IPS DF 4.7 (cell line): ENCODE data around the gene PDE4A.
"Not testable (repeated sequence)": the region's sequence is repeated elsewhere in the genome, so short reads cannot be mapped to it uniquely, and the experiment has no call there.

Source experiments
- DNase-seq: peaks from one replicate; pipeline ENCODE4 v3.0.0-alpha.2; 2013; ENCODE audit warnings: low spot score; ENCODE audit errors: extremely low read depth

The PDE4A gene

GRCh38 chr19:10420444-10421239 is at the start of gene PDE4A:
PDE4A (plus strand) TSS chr19:10420538; CDS start chr19:10420765, 227 bp downstream.
- no peak for DNase-seq

- DNase-seq: no peak
These were observed 47.6 kb upstream of the PDE4A start for GRCh38 chr19:10372690-10373089.

- no peak for DNase-seq
These were observed 45.4 kb upstream of the PDE4A start for GRCh38 chr19:10374931-10375330.

- DNase-seq: not testable (repeated sequence)
These were observed 43.1 kb upstream of the PDE4A start for GRCh38 chr19:10377140-10377640.

GRCh38 chr19:10378124-10378523 is 42.2 kb upstream of the PDE4A start:
- DNase-seq: no peak

GRCh38 chr19:10379880-10380312 is 40.4 kb upstream of the PDE4A start:
- no peak for DNase-seq

- no peak for DNase-seq
These were observed 39.8 kb upstream of the PDE4A start, which contains the start of gene TYK2 for GRCh38 chr19:10380313-10381102. TYK2 (minus strand) TSS chr19:10380572; CDS start chr19:10378406, 2,166 bp downstream.

GRCh38 chr19:10383223-10383499 is 37.2 kb upstream of the PDE4A start:
- not testable (repeated sequence) for DNase-seq

GRCh38 chr19:10384580-10384979 is 35.8 kb upstream of the PDE4A start:
- DNase-seq: no peak

GRCh38 chr19:10388957-10389356 is 31.4 kb upstream of the PDE4A start:
- no peak for DNase-seq

- no peak for DNase-seq
These were observed 30.5 kb upstream of the PDE4A start for GRCh38 chr19:10389863-10390262.

- DNase-seq: no peak
These were observed 29.6 kb upstream of the PDE4A start for GRCh38 chr19:10390652-10391286.

GRCh38 chr19:10392120-10392519 is 28.2 kb upstream of the PDE4A start:
- DNase-seq: no peak

- DNase-seq: no peak
These were observed 27.2 kb upstream of the PDE4A start for GRCh38 chr19:10393137-10393536.

- no peak for DNase-seq
These were observed 25.3 kb upstream of the PDE4A start for GRCh38 chr19:10395003-10395402.

- DNase-seq: no peak
These were observed 24.9 kb upstream of the PDE4A start for GRCh38 chr19:10395436-10395835.

GRCh38 chr19:10395917-10396316 is 24.4 kb upstream of the PDE4A start:
- DNase-seq: no peak

GRCh38 chr19:10398819-10399218 is 21.5 kb upstream of the PDE4A start:
- DNase-seq: no peak

GRCh38 chr19:10399340-10399739 is 21.0 kb upstream of the PDE4A start:
- not testable (repeated sequence) for DNase-seq

GRCh38 chr19:10399878-10400277 is 20.5 kb upstream of the PDE4A start:
- no peak for DNase-seq

GRCh38 chr19:10402441-10403038 is 17.8 kb upstream of the PDE4A start:
- DNase-seq: no peak
